Gastrocnemius medialis (tissue), 4 donors: Measurements from ENCODE around the gene LMBR1. TPM values are rescaled to one million over a fixed set of nuclear protein-coding genes. Genes with fewer than 3 reads are reported as not detected.

Experiments
- ATAC-seq, 2 donors: fragments of 150-250 bp; one replicate each; pipeline ENCODE4 v1.9.1; 2016
- DNase-seq, 2 donors: peaks; one replicate each; pipeline ENCODE4 v3.0.0-alpha.2; 2019
- H3K27ac ChIP-seq, 4 donors: fragments of 200-600 bp; sonication (generic); 1 replicate in 1 of 4; 2 replicates in 3 of 4; pipeline ENCODE4 v1.5.1; 2016 to 2018; ENCODE audit warnings: mild to moderate bottlenecking in 2 of 4, moderate library complexity in 1 of 4
- H3K27me3 ChIP-seq, 3 donors: fragments of 200-600 bp; sonication (generic) in 2 of 3; 1 replicate in 1 of 3; 2 replicates in 2 of 3; pipeline versions ENCODE4 v1.5.1 to v1.6.0; 2016 to 2019; ENCODE audit warnings: mild to moderate bottlenecking in 1 of 3, moderate library complexity in 1 of 3
- H3K36me3 ChIP-seq, 2 donors: fragments of 200-600 bp; sonication (generic) in 1 of 2; one replicate each; pipeline ENCODE4 v1.5.1; 2017 to 2018
- H3K4me1 ChIP-seq, 2 donors: fragments of 200-600 bp; sonication (generic) in 1 of 2; one replicate each; pipeline ENCODE4 v1.5.1; 2016 to 2017; ENCODE audit warnings: mild to moderate bottlenecking in 2 of 2
- H3K4me3 ChIP-seq, 4 donors: fragments of 200-600 bp; sonication (generic) in 3 of 4; 1 replicate in 1 of 4; 2 replicates in 3 of 4; pipeline ENCODE4 v1.5.1; 2016 to 2019; ENCODE audit warnings: mild to moderate bottlenecking in 2 of 4
- H3K9me3 ChIP-seq, 3 donors: fragments of 200-600 bp; sonication (generic) in 2 of 3; 1 replicate in 1 of 3; 2 replicates in 2 of 3; pipeline ENCODE4 v1.5.1; 2016 to 2019
- CTCF ChIP-seq, 5 experiments: fragments of 450-650 bp in 3 of 5; fragments of 200-600 bp in 2 of 5; sonication (generic) in 2 of 5; IDR thresholded peaks in 4 of 5; conservative IDR thresholded peaks in 1 of 5; 1 replicate in 4 of 5; 2 replicates in 1 of 5; pipeline ENCODE4 v1.5.1; 2016 to 2019; ENCODE audit warnings: antibody characterized with exemption in 5 of 5, mild to moderate bottlenecking in 3 of 5, moderate library complexity in 3 of 5
- POLR2A ChIP-seq, 2 donors: fragments of 450-650 bp; IDR thresholded peaks; one replicate each; pipeline ENCODE4 v1.6.1; 2017; ENCODE audit warnings: antibody characterized with exemption in 2 of 2, mild to moderate bottlenecking in 2 of 2, moderate library complexity in 2 of 2
- in situ Hi-C, 4 donors: fragments of 200-750 bp; cut with MboI; loops; one replicate each; pipeline versions ENCODE4 v1.15.0 to v1.8.0; 2017; ENCODE audit warnings: low sequenced_read_pairs in 4 of 4
- intact Hi-C: fragments of 100-400 bp; cut with DNase I; formaldehyde crosslinking; loops from one replicate; pipeline ENCODE4 v1.15.1; 2023; ENCODE audit warnings: low total_unique reads
- total RNA-seq, 4 donors: library from RNA; depleted of rRNA; stranded (reverse); fragments of >200 nt; gene quantifications; one replicate each; pipeline versions ENCODE4 v1.1.0 to v1.2.3, GENCODE V29; 2016

LMBR1 gene
- total RNA-seq, 4 donors from 2014 or later, result 27.9 to 87.0 (median 35.3) TPM

DNA sequence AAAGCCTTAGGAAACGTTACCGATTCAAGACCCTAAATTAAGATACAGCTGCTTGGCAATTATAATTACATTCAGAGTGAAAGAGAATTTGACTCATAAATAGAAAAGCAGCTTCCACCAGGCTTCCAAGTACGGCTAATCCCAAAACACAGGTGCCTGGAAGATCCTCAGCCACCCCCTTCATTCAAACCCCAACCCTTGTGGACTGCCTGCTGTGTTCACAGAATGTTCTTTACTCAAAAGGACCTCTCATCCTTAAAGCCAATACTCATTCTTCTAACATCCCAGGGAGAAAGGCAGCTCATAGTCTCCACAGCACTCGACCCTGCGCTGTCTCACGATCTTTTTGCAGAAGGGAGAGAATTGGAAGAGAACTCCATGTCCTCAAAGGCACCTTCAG lies 219.5 kb downstream of the LMBR1 start:
- ATAC-seq (no peak), DNase-seq (no peak)
- in situ Hi-C loops (no loop called here), intact Hi-C loops (no loop called here)
- Histone ChIP-seq H3K27me3 (no peaks in the 10 kb centered on the region), H3K4me3 (no peak overlapping the region), H3K9me3 (no peaks in the 10 kb centered on the region), H3K4me1 (no peaks in the 10 kb centered on the region), H3K36me3 (peaks cover 0 to 37% of the 10 kb centered on the region in 2 donors), H3K27ac (no peak overlapping the region)
- TF ChIP-seq CTCF (IDR thresholded peaks at IDR 0.05 in 4 of 5, conservative IDR thresholded peaks at IDR 0.05 in 1 of 5), result no peak
- TF ChIP-seq POLR2A (IDR thresholded peaks at IDR 0.05), result no peak

DNA sequence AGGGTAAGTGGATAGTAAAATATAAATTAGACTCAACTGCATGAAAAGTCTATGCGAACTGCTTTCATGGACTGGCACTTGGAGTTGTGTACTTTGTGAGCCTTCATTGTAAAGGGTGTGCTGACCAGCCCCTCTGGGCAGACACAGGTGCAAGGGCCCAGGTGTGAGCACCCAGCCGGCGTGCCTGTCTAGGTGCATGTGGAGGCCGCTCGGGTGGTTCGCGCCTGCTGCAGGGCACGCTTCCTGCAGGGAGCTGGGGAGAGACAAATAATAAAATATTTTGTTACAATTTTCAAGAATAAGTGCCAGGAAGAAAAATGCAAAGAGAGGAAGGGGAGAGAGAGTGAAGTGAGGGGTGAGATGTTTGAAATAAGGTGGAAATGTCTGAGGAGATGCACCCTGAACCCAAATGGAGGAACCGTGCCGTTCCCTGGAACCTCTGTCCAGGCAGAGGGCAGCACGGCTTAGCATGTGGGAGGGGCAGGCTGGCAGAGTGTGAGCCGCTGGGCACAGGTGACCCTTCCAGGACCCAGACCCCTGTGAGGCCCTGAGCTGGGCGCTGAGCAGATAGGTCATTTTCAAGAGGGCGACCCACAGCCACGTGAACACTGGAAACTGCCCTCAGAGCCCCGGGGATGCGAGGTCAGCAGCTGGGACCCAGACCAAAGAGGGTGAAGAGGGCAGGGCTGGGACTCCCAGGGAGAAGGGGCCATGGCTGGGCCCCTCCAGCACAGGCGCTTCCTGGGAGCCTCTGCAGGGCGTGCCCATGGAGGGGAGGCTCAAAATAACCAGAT lies 223.8 kb downstream of the LMBR1 start:
- Histone ChIP-seq H3K36me3 (peaks cover 0 to 11% of the 10 kb centered on the region in 2 donors), H3K27ac (no peak overlapping the region), H3K4me1 (no peaks in the 10 kb centered on the region), H3K9me3 (no peaks in the 10 kb centered on the region), H3K4me3 (no peak overlapping the region), H3K27me3 (no peaks in the 10 kb centered on the region)
- in situ Hi-C loops (no loop called here), intact Hi-C loops (no loop called here)
- DNase-seq, result no peak
- ATAC-seq, result no peak
- no peak for TF ChIP-seq POLR2A (IDR thresholded peaks at IDR 0.05)
- no peak for TF ChIP-seq CTCF (IDR thresholded peaks at IDR 0.05 in 4 of 5, conservative IDR thresholded peaks at IDR 0.05 in 1 of 5)

DNA sequence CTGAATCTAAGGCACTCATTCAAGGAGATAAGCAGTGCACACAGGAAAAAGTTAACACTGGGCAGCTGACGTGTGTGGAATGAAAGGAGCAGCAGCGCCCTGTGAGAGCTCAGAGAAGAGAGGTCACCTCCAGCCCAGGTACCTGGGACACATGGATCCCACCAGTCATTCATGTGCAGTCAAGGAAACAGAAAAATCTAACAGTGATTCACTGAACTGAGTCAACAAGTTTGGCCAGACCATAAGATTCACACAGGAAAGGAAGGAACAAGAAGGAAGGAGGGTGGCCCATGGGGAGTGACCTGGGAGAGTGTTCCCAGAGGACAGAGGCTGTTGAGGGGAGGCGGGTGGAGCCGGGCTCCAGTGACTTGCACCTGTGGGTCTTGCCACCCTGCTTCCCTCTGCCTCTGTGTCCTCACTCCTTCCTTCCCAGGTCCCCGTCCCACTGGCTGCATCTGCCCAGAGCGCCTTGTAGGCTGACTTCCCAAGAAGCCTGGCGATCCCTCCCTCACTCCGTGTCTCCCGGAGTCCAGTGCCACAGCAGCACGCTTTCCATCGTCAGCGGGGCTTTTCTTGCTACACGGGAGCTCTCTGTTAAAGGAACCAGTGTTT lies 224.7 kb downstream of the LMBR1 start:
- Histone ChIP-seq H3K36me3 (peaks cover 0 to 11% of the 10 kb centered on the region in 2 donors), H3K4me3 (no peak overlapping the region), H3K27ac (no peak overlapping the region), H3K9me3 (no peaks in the 10 kb centered on the region), H3K27me3 (no peaks in the 10 kb centered on the region), H3K4me1 (no peaks in the 10 kb centered on the region)
- ATAC-seq, result no peak
- intact Hi-C loops, result no loop called here
- TF ChIP-seq POLR2A (IDR thresholded peaks at IDR 0.05) (no peak), CTCF (IDR thresholded peaks at IDR 0.05 in 4 of 5, conservative IDR thresholded peaks at IDR 0.05 in 1 of 5) (no peak)
- in situ Hi-C loops, result no loop called here
- DNase-seq, result no peak

DNA sequence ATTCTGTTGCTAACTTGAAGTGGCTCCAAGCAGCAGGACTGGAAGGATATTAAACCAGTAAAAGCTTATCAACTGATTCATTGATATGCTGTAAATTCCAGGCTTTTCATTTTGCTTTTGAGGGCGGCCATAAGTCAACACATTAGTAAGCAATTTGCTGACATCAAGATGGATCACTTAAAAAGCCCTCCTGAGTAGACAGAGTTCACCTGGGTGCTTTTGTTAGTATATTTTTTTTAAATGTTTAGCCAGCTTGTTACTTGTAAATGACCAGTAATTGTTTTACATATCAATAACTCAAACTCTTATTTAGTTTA lies 225.9 kb downstream of the LMBR1 start:
- in situ Hi-C loops, result no loop called here
- DNase-seq, result no peak
- Histone ChIP-seq H3K4me3 (no peak overlapping the region), H3K27me3 (no peaks in the 10 kb centered on the region), H3K36me3 (peaks cover 0 to 10% of the 10 kb centered on the region in 2 donors), H3K27ac (no peak overlapping the region), H3K9me3 (no peaks in the 10 kb centered on the region), H3K4me1 (no peaks in the 10 kb centered on the region)
- intact Hi-C loops, result no loop called here
- TF ChIP-seq CTCF (IDR thresholded peaks at IDR 0.05 in 4 of 5, conservative IDR thresholded peaks at IDR 0.05 in 1 of 5) (no peak), POLR2A (IDR thresholded peaks at IDR 0.05) (no peak)
- ATAC-seq, result no peak
